Gastroesophageal sphincter (tissue), 3 donors: ENCODE results near the gene ZNF626.
"Not testable (repeated sequence)": the region's sequence is repeated elsewhere in the genome, so short reads cannot be mapped to it uniquely, and the experiment has no call there.

Experiments used
- CTCF ChIP-seq, 4 experiments: fragments of 200-600 bp in 2 of 4; fragments of 450-650 bp in 2 of 4; sonication (generic) in 1 of 4; IDR thresholded peaks; one replicate each; pipeline ENCODE4 v1.5.1; 2017 to 2019; ENCODE audit warnings: antibody characterized with exemption in 4 of 4, mild to moderate bottlenecking in 2 of 4, moderate library complexity in 2 of 4
- POLR2A ChIP-seq, 2 donors: fragments of 450-650 bp; IDR thresholded peaks; one replicate each; pipeline ENCODE4 v1.6.1; 2017; ENCODE audit warnings: antibody characterized with exemption in 2 of 2, mild to moderate bottlenecking in 2 of 2, moderate library complexity in 1 of 2
- POLR2AphosphoS5 ChIP-seq: sonication (generic); formaldehyde crosslinking; IDR thresholded peaks from one replicate; pipeline ENCODE4 v1.6.1; 2017; ENCODE audit warnings: antibody characterized with exemption

- not testable (repeated sequence) for TF ChIP-seq POLR2AphosphoS5; CTCF (IDR thresholded peaks at IDR 0.05); POLR2A (IDR thresholded peaks at IDR 0.05)
These were observed 46.4 kb downstream of the ZNF626 start for GRCh38 chr19:20614971-20615370.
